SK-N-MC (cell line): ENCODE data around the gene ZNF600.
"Not testable (repeated sequence)": the region's sequence is repeated elsewhere in the genome, so short reads cannot be mapped to it uniquely, and the experiment has no call there.

Experiments used
- DNase-seq: peaks from one replicate; pipeline ENCODE4 v3.0.0-alpha.2; 2011; ENCODE audit warnings: low read depth, low spot score
- H3K27ac ChIP-seq: fragments of 200-600 bp; sonication (generic); 2 replicates; pipeline ENCODE4 v1.5.1; 2016; ENCODE audit warnings: mixed run types
- H3K36me3 ChIP-seq: fragments of 200-600 bp; sonication (generic); 2 replicates; pipeline ENCODE4 v1.6.1; 2017; ENCODE audit warnings: antibody characterized with exemption, low read length, mixed read lengths; ENCODE audit not compliant: insufficient read depth
- H3K4me3 ChIP-seq: fragments of 200-600 bp; sonication (generic); 2 replicates; pipeline ENCODE4 v1.5.1; 2016
- H3K9ac ChIP-seq: fragments of 200-600 bp; sonication (generic); 2 replicates; pipeline ENCODE4 v1.8.0; 2017; ENCODE audit warnings: mixed run types, mixed read lengths; ENCODE audit not compliant: insufficient read length
- H3K9me3 ChIP-seq: fragments of 200-600 bp; sonication (generic); 2 replicates; pipeline ENCODE4 v1.6.1; 2017; ENCODE audit warnings: low read depth, mild to moderate bottlenecking, antibody characterized with exemption, low read length, moderate library complexity, mixed read lengths
- EZH2 ChIP-seq: fragments of 200-600 bp; sonication (generic); IDR thresholded peaks from one replicate; pipeline ENCODE4 v1.6.1; 2017; ENCODE audit warnings: antibody characterized with exemption
- FOXP2 ChIP-seq: optimal IDR thresholded peaks from 2 replicates; pipeline ENCODE3; 2011; ENCODE audit warnings: mild to moderate bottlenecking, moderate library complexity; ENCODE audit not compliant: insufficient read depth; ENCODE audit errors: extremely low read length, control extremely low read depth
- POLR2AphosphoS5 ChIP-seq: IDR thresholded peaks from 2 replicates; pipeline ENCODE4 v1.6.1; 2012; ENCODE audit warnings: mild to moderate bottlenecking, low read depth, low read length, borderline replicate concordance

Gene ZNF600

DNA sequence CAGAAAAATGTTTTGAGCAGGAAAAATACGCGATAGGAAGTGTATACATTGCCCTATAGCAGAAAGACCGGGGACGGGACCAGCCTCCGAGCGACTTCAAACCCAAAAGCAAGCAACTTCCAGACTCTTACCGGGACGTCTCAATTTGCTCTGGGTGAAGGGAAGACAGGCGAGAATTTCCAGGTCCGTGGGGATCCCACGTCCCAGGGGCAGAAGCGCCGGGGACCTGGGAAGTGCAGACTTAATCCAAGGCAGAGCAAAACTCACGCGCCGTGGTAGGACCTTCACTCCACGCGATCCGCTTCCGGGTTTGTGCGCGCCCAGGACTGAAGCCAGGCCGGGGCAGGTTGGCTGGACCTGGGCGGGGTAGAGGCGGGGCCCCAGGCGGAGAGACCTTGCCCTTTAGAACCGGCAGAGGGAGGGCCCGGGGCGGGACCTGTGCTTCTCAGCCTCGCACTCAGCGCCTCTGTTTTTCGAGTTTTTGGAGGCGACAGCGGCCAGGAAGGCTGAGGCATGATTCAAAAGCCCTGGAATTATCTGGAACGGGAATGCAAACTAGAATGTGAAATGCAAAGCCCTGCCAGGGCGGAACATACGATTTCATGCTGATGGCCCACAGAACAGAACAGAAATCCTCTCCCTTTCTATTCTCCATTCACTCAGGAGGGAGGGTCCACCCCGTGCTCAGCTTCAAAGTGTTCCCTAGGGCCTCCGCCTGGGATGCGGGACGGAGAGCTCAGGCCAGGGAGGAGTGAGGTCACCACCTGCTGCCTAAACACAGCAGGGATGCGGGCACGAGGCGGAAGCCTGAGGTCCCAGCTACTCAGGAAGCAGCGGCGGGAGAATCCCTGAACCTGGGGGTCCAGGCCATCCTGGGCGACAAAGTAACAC, at the start of gene ZNF600:
Gene ZNF600 (minus strand): TSS at position 328 of the 891 bp plus-strand sequence. CDS start 7,903 bp downstream, outside the sequence.
- not testable (repeated sequence) for DNase-seq, H3K9me3 ChIP-seq, H3K9ac ChIP-seq, H3K36me3 ChIP-seq, H3K27ac ChIP-seq
- H3K4me3 ChIP-seq: peak within 1 kb of the TSS; percentile 15; the same call in 1 of the 2 replicates

DNA sequence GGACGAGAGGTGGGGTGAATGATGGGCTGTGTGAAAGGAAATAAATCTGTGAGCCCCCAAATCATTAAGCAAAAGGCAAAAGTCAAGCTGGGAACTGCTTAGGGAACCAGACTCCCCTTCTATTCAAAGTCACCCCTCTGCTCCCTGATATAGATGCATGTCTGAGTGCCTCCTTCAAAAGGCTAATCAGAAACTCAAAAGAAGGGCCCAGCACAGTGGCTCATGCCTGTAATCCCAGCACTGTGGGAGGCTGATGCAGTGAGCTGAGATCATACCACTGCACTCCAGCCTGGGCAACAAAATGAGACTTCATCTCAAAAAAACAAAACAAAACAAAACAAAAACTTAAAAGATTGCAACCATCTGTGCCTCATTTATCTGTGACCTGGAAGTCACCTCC, 47.7 kb upstream of the ZNF600 start:
- H3K9ac ChIP-seq, H3K36me3 ChIP-seq, H3K4me3 ChIP-seq, DNase-seq, H3K9me3 ChIP-seq, H3K27ac ChIP-seq: not testable (repeated sequence)

DNA sequence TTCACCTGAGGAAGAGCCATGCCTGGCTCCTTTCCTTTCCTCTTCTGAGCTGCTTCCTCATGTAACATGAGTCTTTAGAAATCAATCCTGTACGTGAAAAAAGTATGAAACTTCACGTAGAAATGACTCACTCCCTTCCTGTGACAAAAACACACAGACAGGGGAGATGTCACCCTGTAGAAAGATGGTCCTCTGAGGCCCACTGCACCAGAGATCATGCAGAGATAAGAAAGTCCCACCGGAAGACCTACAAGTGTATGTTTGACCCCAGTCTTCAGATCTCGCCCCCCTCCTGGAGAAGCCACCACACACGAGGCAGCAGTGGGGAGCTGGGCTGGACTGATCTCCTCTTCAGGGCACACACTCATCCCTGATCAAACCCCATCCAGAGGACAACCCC, 47.0 kb upstream of the ZNF600 start:
- H3K36me3 ChIP-seq, H3K9ac ChIP-seq, H3K27ac ChIP-seq, DNase-seq, H3K9me3 ChIP-seq, H3K4me3 ChIP-seq: not testable (repeated sequence)

DNA sequence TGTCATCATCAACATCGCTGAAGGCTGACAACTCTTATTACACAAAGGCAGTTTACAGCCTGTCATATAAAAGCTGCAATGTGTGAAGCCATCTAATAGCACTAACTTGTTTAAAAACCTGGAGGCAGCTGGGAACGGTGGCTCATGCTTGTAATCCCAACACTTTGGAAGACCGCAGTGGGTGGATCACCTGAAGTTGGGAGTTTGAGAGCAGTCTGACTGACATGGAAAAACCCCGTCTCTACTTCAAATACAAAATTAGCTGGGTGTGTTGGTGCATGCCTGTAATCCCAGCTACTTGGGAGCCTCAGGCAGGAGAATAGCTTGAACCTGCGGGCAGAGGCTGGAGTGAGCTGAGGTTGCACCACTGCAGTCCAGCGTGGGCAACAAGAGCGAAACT, 43.3 kb upstream of the ZNF600 start:
- not testable (repeated sequence) for H3K36me3 ChIP-seq, H3K4me3 ChIP-seq, H3K9me3 ChIP-seq, H3K27ac ChIP-seq, H3K9ac ChIP-seq, DNase-seq

DNA sequence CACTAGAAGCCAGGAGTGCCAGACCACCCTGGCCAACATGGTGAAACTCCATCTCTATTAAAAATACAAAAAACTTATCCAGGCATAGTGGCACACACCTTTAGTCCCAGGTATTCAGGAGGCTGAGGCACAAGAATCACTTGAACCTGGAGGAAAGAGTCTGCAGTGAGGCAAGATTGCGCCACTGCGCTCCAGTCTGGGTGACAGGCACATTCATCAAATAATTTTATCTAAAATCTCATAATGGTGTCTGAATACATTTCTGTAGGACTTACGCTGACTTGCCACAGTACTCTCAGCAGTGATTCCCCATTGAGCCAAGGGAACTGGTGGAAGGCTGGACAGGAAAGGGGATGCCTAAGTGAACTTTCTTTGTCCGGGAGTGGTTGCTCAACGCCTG, 39.2 kb upstream of the ZNF600 start:
- Histone ChIP-seq H3K36me3 (no peaks in the 10 kb centered on the region), H3K4me3 (no peak overlapping the region), H3K9ac (no peak overlapping the region), H3K27ac (no peak overlapping the region), H3K9me3 (peaks cover 4% of the 10 kb centered on the region; the same call in 1 of the 2 replicates)
- no peak for TF ChIP-seq EZH2
- no peak for TF ChIP-seq POLR2AphosphoS5
- TF ChIP-seq FOXP2: no peak
- DNase-seq: no peak

DNA sequence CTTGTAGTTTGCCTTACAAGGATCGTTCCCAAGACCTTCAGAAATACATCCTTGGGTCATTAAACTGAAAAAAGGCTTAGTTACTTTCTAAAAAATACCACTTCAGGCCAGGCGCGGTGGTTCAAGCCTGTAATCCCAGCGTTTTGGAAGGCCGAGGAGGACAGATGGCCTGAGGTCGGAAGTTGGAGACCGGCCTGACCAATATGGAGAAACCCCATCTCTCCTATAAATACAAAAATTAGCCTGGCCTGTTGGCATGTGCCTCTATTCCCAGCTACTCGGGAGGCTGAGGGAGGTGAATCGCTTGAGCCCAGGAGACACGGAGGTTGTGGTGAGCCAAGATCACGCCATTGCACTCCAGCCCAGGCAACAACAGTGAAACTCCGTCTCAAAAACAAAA, 37.1 kb upstream of the ZNF600 start:
- TF ChIP-seq FOXP2: no peak
- TF ChIP-seq EZH2: no peak
- no peak for TF ChIP-seq POLR2AphosphoS5
- no peak overlapping the region for H3K27ac ChIP-seq
- H3K4me3 ChIP-seq: no peak overlapping the region
- no peak for DNase-seq
- no peak overlapping the region for H3K9ac ChIP-seq
- H3K9me3 ChIP-seq: peaks cover 4% of the 10 kb centered on the region; the same call in 1 of the 2 replicates
- H3K36me3 ChIP-seq: no peaks in the 10 kb centered on the region

DNA sequence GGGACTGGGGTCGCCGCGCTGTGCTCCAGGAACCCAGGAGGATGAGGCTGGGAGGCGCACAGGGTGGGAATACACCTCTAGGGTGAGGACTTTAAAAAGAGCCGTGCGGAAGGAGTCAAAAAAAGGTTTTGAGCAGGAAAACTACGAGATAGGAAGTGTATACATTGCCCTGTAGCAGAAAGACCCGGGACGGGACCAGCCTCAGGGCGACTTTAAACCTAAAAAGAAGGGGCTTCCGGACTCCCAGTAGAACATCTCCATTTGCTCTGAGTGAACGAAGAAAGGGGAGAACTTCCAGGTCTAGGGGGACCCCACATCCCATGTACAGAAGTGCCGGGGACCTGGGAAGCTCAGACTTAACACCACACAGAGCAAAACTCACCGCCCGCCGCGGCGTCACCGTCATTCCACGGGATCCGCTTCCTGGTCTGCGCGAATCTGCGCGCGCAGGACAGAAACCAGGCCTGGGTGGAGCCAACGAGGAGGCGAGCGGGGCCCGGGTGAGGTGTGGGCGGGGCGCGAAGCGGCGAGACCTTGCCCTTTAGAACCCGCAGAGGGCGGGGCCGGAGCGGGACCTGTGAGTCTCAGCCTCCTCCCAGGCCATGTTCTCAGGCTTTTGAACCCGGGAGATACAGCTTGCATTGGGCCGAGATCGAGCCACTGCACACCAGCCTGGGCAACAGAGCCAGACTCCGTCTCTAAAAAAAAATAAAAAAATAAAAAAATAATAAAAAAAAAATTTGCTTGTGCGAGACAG, 34.8 kb upstream of the ZNF600 start, which contains the start of gene ZNF28:
Gene ZNF28 (minus strand): TSS at position 430 of the 757 bp plus-strand sequence. CDS start 3,675 bp downstream, outside the sequence.
- Histone ChIP-seq H3K36me3 (peaks cover 11% of the 10 kb centered on the region; the same call in 1 of the 2 replicates), H3K4me3 (peak within 1 kb of the TSS; percentile 73), H3K9ac (peak within 1 kb of the TSS; percentile 48)
- H3K27ac ChIP-seq, DNase-seq, H3K9me3 ChIP-seq: not testable (repeated sequence)
- peak; percentile 37; the same call in 1 of the 2 replicates for TF ChIP-seq POLR2AphosphoS5

DNA sequence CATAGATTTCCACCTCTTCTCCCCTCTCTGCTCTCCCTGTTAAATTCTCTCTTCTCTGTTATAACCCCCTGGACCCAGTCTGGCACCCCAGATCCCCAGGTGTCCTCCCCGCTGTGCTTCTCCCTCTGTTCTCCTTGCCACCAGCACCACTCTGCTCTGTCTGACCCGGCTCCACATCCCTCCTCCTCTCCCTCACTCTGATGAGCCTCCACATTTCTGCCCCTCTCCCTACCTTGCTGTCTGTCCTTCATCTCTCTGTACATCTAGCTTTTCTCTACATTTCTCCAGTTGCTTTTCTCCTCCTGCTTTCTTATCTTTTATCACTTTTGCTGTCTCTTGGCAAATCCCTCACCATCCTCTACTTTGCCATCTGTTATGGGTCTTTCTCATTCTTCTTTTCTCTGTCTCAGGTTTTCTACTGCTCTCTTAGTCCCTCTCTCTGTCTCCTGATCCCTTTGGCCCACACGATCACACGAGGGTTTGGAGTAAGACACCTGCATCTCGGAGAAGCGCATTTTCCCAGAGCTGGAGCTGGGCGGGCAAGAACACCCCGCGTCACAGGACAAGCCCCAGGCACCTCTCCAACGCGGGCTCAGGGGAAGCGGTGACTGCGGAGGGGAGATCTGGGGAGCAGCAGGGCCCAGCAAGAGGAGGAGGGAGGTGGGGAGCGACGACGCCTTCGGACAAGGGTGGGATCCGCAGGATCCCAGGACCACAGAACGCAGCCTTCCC, 34.0 kb upstream of the ZNF600 start:
- not testable (repeated sequence) for DNase-seq, H3K9me3 ChIP-seq, H3K27ac ChIP-seq
- peak overlapping the region; percentile 73 for H3K4me3 ChIP-seq
- H3K36me3 ChIP-seq: peaks cover 11% of the 10 kb centered on the region; the same call in 1 of the 2 replicates
- H3K9ac ChIP-seq: peak overlapping the region; percentile 48

DNA sequence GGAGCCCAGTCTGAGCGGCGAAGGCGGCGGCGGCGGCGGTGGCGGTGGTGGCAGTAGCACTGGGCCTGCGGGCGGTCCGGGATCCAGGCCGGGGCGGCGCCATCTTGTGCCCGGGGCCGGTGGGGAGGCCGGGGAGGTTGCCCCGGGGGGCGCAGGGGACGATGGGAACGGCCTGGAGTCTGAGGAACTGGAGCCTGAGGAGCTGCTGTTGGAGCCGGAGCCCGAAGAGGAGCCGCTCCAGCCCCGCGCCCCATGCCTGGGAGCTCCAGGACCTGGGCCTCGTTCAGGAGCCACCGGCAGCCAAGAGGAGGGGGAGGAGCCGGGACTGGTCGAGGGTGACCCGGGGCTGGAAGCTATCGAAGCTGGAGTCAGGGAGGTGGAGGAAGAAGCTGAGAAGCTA, 23.2 kb upstream of the ZNF600 start:
- Histone ChIP-seq H3K4me3 (no peak overlapping the region), H3K9ac (no peak overlapping the region), H3K36me3 (peaks cover 21% of the 10 kb centered on the region; the same call in 1 of the 2 replicates), H3K27ac (no peak overlapping the region), H3K9me3 (peaks cover 5% of the 10 kb centered on the region; the same call in 1 of the 2 replicates)
- TF ChIP-seq EZH2 (no peak), FOXP2 (no peak), POLR2AphosphoS5 (no peak)
- no peak for DNase-seq

DNA sequence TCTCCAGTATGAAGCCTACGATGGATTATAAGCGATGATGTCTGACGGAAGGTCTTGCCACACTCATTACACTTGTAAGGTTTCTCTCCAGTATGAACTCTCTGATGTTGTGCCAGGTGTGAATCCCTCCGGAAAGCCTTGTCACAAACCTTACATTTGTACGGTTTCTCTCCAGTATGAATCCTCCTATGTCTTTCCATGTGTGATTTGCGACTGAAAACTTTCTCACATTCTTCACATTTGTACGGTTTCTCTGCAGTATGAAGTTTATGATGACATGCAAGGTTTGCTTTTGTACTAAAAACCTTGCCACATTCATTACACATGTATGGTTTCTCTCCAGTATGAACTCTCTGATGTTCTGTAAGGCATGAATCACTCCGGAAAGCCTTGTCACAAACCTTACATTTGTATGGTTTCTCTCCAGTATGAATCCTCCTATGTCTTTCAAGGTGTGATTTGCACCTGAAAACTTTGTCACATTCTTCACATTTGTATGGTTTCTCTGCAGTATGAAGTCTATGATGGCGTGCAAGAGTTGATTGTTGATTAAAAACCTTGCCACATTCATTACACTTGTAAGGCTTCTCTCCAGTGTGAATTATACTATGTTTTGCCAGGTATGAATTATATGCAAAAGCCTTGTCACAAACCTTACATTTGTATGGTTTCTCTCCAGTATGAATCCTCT, 13.5 kb upstream of the ZNF600 start:
- H3K9ac ChIP-seq, DNase-seq, H3K27ac ChIP-seq, H3K4me3 ChIP-seq: not testable (repeated sequence)
- peaks cover 16% of the 10 kb centered on the region for H3K9me3 ChIP-seq
- peaks cover 30% of the 10 kb centered on the region for H3K36me3 ChIP-seq
